Measurements from ENCODE around the gene EPS8L1.
A peak's percentile ranks its signal among the peaks of the same experiment; 100 is the strongest.

Gene EPS8L1

DNA sequence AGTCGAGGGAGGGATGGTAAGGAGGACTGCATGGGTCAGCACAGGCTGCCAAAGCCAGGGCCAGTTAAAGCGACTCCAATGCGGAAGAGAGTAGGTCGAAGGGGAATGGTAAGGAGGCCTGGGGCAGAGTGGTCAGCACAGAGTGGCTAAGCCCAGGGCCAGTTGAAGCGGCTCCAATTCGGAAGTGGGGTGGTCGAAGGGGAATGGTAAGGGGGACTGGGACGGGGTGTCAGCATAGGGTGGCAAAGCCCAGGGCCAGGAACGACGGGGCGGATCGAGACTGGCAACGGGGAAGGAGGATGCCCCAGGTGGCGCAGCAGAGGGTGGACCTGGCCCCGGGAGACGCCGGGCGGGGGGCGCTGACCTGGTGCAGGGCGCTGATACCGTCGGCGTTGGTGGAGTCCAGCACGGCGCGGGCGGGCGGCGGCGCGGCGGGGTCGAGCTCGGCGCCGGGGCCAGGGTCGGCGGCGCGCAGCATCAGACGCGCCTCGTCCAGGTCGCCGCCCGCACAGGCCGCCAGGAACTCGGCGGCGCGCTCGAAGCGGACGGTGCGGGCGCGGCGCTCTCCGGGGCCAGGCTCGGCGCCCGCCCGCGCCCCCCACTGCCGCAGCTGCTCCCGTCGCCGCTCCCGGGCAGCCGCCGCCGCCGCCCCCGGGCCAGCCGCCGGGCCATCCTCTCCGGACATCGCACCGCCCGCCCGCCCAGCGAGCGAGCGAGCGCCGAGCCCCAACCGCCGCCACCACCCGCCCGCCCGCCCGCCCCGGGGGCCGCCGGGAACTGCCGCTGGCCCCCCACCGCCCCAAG, 41.4 kb downstream of the EPS8L1 start, which contains the start of gene PPP1R12C:
TSS of gene PPP1R12C (minus strand) at position 779 of the 804 bp plus-strand sequence. CDS start at position 685, 94 bp downstream.
- DNase-seq = no peak

- peak; percentile 99 for DNase-seq
Observed at GRCh38 chr19:55117663-55118391, 42.2 kb downstream of the EPS8L1 start.

DNA sequence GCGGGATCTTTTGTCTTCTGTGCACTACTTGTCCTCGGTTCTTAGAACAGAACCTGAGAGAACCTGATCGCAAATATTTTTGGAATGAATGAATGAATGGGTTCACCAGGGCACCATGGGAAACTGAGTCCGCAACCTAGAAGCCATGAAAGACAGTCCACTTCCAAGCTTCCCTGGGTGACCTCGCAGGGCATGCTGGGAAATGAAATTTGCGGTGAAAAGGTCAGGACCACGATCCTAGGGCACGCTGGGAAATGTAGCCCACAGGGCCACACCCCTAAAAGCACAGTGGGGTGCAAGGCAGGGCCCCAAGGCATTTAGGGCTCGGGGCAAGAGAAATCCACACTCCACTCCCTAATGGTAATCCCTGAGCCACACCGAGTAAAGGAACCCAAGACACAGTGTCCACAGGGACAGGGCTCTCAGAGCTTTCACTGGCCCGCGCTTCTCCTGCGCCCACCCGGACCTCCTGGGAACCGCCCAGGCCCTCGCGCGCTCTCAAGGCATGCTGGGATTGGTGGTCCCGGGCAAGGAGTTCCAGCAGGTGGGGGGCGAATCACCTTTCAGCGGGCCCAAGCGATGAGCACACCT, 42.8 kb downstream of the EPS8L1 start:
- peak; percentile 27 for DNase-seq

DNA sequence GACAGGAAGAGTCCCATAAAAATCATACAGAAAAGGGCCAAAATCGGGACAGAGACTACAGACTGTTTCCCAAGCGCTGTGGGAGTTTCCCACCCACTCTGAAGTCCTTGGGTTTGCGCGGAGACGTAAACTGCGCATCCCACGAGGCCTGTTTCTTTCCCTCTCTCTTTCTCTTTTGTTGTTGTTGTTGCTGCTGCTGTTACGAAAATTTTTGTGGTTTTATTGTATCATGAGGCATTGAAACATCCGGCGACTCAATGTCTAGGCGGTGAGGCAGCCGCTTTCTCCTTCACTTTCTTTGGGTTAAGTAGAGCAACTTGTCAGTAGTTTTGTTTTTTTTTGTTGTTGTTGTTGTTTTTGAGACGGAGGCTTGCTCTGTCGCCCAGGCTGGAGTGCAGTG, 43.4 kb downstream of the EPS8L1 start:
- no peak for DNase-seq

DNA sequence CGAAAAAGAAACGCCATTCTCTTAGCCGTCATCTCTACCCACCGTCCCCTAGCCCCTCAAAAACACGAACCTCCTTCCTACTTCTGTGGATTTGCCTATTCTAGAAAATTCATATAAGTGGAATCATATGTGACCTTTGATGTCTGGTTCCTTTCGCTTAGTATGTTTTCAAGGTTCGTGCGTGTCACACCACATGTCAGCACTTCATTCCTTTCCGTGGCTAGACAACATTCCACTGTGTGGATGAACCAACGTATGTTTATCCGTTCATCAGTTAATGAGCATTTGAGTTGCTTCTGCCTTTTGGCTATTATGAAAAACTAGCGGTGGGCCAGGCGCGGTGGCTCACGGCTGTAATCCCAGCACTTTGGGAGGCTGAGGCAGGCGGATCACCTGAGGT, 55.8 kb downstream of the EPS8L1 start:
- no peak for DNase-seq

DNA sequence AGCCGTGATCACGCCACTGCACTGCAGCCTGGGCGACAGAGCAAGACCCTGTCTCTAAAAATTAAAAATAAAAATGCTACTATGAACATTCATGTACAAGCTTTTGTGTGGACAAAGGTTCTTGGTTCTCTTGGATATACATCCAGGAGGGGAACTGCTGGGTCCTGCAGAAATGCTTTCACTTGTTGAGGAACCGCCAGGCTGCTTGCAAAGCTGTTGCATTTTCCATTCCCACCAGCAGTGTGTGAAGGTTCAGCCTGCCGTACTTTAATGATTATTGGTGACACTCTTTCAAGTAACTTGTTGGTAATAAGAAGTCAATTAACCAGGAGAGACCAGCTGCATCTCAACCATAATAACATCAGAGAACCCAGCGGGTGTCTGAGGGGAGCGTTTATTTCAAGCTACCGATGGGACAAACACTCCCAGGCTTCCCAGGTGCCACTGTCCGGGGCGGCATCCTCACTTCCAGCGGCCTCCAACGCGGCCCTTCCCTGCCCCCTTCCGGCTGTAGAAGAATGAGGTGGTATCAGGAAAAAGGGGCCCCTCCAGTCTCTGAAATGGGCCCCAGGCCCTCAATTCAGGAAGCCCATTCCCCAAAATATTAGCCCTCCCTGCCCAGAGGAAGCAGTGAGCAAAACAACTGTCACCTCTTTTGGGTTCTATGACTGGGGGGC, 56.9 kb downstream of the EPS8L1 start:
- DNase-seq = peak; percentile 58

DNA sequence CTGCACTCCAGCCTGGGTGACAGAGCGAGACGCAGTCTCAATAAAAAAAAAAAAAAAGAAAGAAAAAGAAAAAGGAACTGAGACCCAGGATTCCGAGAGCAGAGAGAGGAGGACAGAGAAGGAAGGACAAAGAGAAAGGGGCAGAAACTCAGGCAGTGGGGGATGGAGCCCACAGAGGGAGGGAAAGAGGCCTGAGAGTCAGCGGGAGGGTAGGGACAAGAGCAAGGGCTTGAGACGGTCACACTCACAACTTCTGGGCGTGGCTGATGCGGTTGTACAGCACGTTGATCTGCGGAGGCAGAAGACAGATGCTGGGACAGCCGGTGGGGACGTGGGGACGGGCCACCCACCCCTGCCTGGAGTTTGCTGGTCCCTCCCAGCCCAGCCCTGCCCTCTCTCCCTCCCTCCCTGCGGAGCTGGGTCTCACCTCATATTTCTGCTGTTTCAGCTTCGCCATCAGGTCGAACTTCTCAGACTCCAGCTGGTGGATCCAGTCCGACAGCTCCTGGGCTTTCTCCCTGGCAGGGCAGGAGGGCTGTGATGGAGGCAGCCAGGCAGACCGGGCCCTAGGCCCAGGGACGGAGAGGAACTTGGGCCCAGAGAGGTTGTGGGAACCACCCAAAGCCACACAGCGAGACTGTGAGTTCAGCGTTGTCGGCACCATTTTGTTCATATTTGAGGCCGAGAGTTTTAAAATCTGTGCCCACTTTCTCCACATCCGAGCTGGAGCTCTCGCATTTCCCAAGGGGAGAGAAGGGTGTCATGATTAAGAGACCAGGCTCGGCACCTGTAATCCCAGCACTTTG, 58.2 kb downstream of the EPS8L1 start:
- DNase-seq = peak; percentile 88

DNA sequence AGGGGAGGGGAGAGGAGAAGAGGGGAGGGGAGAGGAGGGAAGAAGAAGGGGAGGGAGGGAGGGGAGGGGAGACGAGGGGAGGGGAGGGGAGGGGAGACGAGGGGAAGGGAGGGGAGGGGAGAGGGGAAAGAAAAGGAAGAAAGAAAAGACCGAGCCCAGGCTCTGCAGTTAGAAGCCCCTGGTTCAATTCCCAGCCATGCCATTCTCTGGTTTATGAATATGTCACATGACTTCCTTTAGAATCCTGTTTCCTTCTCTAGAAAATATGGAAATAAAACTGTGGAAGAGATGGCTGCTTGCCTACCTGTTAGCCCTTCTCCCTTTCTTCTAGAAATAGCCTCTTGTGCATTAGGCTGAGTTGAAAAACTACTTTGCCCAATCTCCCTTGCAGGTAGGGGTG, 59.1 kb downstream of the EPS8L1 start:
- no peak for DNase-seq

DNA sequence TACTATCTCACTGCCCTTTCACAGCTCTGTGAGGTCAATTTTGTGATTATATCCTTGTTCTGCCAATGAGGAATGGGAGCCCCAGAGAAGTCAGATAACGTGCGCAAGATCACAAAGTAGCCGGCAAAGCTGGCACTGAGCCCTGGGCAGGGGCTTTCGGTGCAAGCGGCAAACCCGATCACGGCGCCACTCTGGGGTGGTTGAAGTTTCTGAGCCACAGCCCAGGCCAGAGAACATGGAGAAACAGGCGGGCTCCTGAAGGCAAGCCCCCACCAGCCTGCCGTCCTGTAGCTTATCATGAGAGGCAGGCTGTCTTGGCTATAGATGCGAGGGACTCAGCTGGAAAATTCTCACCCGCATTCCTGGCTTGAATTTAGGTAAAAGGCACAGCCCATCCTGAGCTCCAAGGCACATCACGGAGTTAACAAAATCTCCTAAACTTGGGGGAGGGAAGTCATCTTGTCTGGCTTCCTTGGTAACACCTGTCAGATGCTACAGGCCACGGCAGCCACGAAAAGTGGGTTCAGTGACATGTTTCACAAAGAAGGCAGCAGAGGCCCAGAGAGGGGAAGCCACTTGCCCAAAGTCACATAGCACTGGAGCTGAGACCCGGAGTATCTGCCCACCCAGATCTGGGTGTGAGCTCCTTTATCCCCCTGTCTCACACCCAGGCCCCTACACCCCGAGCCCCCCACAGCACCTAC, 60.9 kb downstream of the EPS8L1 start:
- DNase-seq = no peak

Data from RPMI8226 (cell line).